ENCODE results near the gene CAV3.
"Not testable (repeated sequence)": the region's sequence is repeated elsewhere in the genome, so short reads cannot be mapped to it uniquely, and the experiment has no call there.

The CAV3 gene

DNA sequence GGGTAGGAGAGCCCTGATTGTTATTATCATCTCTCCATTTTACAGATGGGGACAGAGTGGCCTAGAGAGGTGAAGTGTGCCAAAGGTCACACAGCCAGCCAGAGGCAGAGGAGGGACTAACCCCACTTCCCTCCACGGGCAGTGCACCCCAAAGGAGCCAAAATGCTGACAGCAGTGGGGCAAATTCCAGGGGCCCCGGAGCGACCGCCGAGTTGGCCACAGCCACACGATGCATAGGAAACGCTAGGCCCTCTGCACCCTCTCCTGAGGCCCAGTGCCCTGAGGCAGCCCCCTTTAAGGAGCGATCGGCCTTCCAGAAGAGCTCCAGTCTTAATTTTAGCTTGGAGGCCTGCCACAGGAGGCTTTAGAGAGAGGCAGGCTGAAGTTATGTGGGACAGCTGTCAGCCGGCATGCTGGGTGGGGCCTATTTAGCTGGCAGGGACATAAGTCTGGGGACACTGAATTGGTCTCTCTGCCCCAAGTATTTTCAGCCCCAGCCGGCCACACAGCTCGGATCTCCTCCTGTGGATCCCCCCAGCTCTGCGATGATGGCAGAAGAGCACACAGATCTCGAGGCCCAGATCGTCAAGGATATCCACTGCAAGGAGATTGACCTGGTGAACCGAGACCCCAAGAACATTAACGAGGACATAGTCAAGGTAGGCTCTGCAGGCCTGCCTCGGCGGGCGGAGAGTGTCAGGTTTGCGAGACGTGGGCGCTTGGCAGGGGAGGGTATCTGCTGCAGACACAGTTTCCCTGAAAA lies at the start of gene CAV3:
Gene CAV3, plus strand, starts transcription at position 471 of the 763 bp plus-strand sequence. Its CDS starts 75 bp downstream, at position 546.
- no peak for ATAC-seq
- Mint-ChIP-seq H3K36me3 (no peaks in the 10 kb centered on the region), H3K27me3 (peaks cover 55% of the 10 kb centered on the region), H3K9me3 (no peaks in the 10 kb centered on the region), H3K27ac (no peak within 1 kb of the TSS), H3K4me3 (no peak within 1 kb of the TSS), H3K4me1 (no peaks in the 10 kb centered on the region)

DNA sequence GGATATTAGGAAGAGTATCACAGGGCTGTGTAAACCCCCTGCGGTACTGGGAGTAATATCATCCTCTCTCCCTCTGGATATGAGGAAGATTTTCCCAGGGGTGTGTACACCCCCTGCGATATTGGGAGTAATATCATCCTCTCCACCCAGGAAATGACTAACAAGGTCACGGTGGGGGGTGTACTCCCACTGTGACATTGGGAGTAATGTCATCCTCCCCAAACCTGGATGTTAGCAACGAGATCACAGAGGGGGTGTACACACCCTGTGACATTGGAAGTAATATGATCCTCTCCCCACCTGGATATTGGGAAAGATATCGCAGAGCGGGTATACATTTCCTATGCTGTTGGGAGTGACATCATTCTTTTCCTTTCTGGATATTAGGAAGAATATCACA lies 48.6 kb upstream of the CAV3 start:
- H3K27ac Mint-ChIP-seq, H3K9me3 Mint-ChIP-seq, H3K4me1 Mint-ChIP-seq, ATAC-seq, H3K4me3 Mint-ChIP-seq, H3K36me3 Mint-ChIP-seq: not testable (repeated sequence)
- peaks cover 32% of the 10 kb centered on the region for H3K27me3 Mint-ChIP-seq

GRCh38 chr3:8691295-8691694 lies 42.3 kb upstream of the CAV3 start:
- H3K9me3 Mint-ChIP-seq, H3K4me1 Mint-ChIP-seq, H3K4me3 Mint-ChIP-seq, ATAC-seq, H3K36me3 Mint-ChIP-seq, H3K27ac Mint-ChIP-seq: not testable (repeated sequence)
- peaks cover 35% of the 10 kb centered on the region for H3K27me3 Mint-ChIP-seq

- no peaks in the 10 kb centered on the region for H3K36me3 Mint-ChIP-seq
- ATAC-seq, result no peak
- H3K4me1 Mint-ChIP-seq, result no peaks in the 10 kb centered on the region
- peaks cover 9% of the 10 kb centered on the region for H3K9me3 Mint-ChIP-seq
- H3K27ac Mint-ChIP-seq, result no peak overlapping the region
- H3K27me3 Mint-ChIP-seq, result no peaks in the 10 kb centered on the region
- H3K4me3 Mint-ChIP-seq, result no peak overlapping the region
These were observed 31.0 kb upstream of the CAV3 start for GRCh38 chr3:8702560-8702959.

DNA sequence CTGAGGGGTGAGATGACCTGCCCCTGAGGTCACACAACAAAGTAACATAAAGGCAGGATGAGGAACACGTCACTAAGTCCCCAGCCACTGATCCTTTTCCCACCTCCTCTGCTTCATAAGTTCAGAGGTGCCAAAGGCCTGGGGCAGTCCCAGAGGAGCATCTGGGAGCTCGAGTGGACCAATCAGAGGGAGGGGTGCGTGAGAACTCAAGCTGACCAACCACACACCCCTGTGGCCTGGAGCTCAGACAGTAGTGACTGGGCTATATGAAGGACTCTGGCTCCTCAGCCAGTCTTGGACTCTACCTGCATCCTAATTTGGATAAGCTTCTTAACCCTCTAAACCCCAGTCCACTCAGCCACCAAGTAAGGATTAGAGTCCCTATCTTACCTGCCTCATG lies 28.0 kb upstream of the CAV3 start:
- Mint-ChIP-seq H3K27ac (no peak overlapping the region), H3K36me3 (no peaks in the 10 kb centered on the region), H3K4me3 (no peak overlapping the region), H3K27me3 (peaks cover 16% of the 10 kb centered on the region), H3K4me1 (no peaks in the 10 kb centered on the region), H3K9me3 (peaks cover 9% of the 10 kb centered on the region)
- ATAC-seq, result no peak

DNA sequence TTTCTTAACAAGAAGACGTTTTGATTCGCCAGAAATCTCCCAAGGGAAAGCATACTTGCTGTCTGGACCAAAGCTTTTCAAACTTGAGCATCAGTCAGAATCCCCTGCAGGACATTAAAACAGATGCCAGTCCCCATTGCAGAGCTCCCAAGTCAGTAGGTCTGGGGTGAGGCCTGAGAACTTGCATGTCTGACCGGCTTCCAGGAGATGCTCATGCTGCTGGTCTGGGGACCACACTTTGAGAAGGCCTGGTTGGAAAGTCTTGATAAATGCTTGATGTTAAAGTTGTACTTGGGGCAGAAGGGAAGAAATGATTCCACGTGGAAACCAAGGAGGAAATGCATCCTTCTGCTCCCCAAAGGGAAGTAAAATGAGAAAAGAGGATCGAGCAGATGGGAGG lies 24.3 kb upstream of the CAV3 start:
- no peak overlapping the region for H3K4me3 Mint-ChIP-seq
- ATAC-seq, result no peak
- H3K27me3 Mint-ChIP-seq, result peaks cover 30% of the 10 kb centered on the region
- H3K4me1 Mint-ChIP-seq, result no peaks in the 10 kb centered on the region
- no peaks in the 10 kb centered on the region for H3K36me3 Mint-ChIP-seq
- H3K27ac Mint-ChIP-seq, result no peak overlapping the region
- H3K9me3 Mint-ChIP-seq, result peaks cover 9% of the 10 kb centered on the region

DNA sequence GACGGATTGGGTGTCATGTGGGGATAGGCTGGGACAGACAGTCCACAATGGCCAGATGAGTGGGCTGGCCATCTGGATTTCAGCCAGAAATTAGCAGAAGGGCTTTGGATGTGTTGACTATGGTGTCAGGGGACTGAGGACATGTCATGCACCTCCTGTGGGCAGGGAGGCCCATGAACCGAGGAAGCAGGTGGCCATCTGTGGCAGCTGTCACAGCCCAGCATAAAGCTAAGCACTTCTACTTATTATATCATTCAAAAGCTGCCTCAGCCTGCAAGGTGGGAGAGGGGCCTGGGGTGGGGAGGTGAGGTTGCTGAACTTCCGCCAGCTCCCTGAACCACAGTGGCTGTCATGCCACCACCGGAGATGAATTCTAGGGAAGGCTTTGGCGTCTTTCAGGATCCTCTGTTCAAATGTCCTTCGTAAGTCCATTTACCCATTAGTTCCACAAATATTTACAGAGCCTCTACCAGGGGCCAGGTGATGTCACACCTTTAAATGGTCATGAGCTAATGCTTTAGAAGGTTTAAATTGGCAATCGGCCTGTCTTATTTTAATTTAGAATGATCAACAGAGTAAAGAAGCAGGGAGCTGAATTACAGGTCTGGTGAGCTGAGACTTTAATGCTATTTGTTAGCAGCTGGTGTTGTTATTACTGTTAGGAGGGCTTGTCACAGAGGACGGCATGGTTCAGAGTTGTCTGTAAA lies 23.6 kb upstream of the CAV3 start:
- Mint-ChIP-seq H3K9me3 (peaks cover 6% of the 10 kb centered on the region), H3K36me3 (no peaks in the 10 kb centered on the region), H3K4me1 (no peaks in the 10 kb centered on the region), H3K4me3 (no peak overlapping the region), H3K27ac (no peak overlapping the region), H3K27me3 (peaks cover 30% of the 10 kb centered on the region)
- ATAC-seq, result no peak

- Mint-ChIP-seq H3K27me3 (peaks cover 43% of the 10 kb centered on the region), H3K36me3 (no peaks in the 10 kb centered on the region), H3K4me1 (no peaks in the 10 kb centered on the region), H3K9me3 (no peaks in the 10 kb centered on the region), H3K4me3 (no peak overlapping the region), H3K27ac (no peak overlapping the region)
- ATAC-seq, result no peak
These were observed 21.3 kb upstream of the CAV3 start for GRCh38 chr3:8712045-8712907.

DNA sequence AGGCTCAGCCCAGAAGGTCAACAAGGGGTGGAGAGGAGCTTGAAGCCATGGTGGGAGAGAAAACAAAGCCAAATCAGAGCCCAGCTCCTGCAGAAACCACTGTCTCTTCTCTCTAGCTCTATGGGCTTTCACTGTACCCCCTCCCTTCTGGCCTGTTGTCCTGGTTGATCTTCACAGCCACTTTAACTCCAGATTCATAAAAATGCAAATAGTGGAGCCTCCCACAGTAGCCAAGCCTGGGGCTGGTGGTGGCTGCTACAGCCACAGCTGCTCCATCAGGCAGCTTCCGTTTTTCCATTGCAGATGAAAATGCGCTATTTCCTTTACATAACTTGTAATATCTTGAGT lies 20.7 kb upstream of the CAV3 start:
- ATAC-seq, result no peak
- Mint-ChIP-seq H3K4me1 (no peaks in the 10 kb centered on the region), H3K4me3 (no peak overlapping the region), H3K27ac (no peak overlapping the region), H3K27me3 (peaks cover 43% of the 10 kb centered on the region), H3K9me3 (no peaks in the 10 kb centered on the region), H3K36me3 (no peaks in the 10 kb centered on the region)

GRCh38 chr3:8713901-8714759 lies 19.5 kb upstream of the CAV3 start:
- H3K4me3 Mint-ChIP-seq, result no peak overlapping the region
- no peaks in the 10 kb centered on the region for H3K9me3 Mint-ChIP-seq
- no peaks in the 10 kb centered on the region for H3K4me1 Mint-ChIP-seq
- no peaks in the 10 kb centered on the region for H3K36me3 Mint-ChIP-seq
- ATAC-seq, result no peak
- H3K27me3 Mint-ChIP-seq, result peaks cover 34% of the 10 kb centered on the region
- H3K27ac Mint-ChIP-seq, result no peak overlapping the region

- H3K36me3 Mint-ChIP-seq, H3K4me3 Mint-ChIP-seq, H3K27ac Mint-ChIP-seq, ATAC-seq, H3K4me1 Mint-ChIP-seq, H3K9me3 Mint-ChIP-seq: not testable (repeated sequence)
- H3K27me3 Mint-ChIP-seq, result peaks cover 27% of the 10 kb centered on the region
These were observed 17.8 kb upstream of the CAV3 start for GRCh38 chr3:8715757-8716156.

- no peaks in the 10 kb centered on the region for H3K36me3 Mint-ChIP-seq
- H3K4me3 Mint-ChIP-seq, result no peak overlapping the region
These were observed 10.8 kb upstream of the CAV3 start for GRCh38 chr3:8722808-8723207.

GRCh38 chr3:8723612-8724011 lies 10.0 kb upstream of the CAV3 start:
- Mint-ChIP-seq H3K27ac (no peak overlapping the region), H3K27me3 (no peaks in the 10 kb centered on the region), H3K9me3 (peaks cover 11% of the 10 kb centered on the region), H3K36me3 (no peaks in the 10 kb centered on the region), H3K4me1 (no peaks in the 10 kb centered on the region), H3K4me3 (no peak overlapping the region)
- ATAC-seq, result no peak

More at GRCh38 chr3:8722808-8723207, 10.8 kb upstream of the CAV3 start:
- no peak overlapping the region for H3K27ac Mint-ChIP-seq
- H3K4me1 Mint-ChIP-seq, result no peaks in the 10 kb centered on the region
- ATAC-seq, result no peak
- peaks cover 11% of the 10 kb centered on the region for H3K9me3 Mint-ChIP-seq
- no peaks in the 10 kb centered on the region for H3K27me3 Mint-ChIP-seq

DNA sequence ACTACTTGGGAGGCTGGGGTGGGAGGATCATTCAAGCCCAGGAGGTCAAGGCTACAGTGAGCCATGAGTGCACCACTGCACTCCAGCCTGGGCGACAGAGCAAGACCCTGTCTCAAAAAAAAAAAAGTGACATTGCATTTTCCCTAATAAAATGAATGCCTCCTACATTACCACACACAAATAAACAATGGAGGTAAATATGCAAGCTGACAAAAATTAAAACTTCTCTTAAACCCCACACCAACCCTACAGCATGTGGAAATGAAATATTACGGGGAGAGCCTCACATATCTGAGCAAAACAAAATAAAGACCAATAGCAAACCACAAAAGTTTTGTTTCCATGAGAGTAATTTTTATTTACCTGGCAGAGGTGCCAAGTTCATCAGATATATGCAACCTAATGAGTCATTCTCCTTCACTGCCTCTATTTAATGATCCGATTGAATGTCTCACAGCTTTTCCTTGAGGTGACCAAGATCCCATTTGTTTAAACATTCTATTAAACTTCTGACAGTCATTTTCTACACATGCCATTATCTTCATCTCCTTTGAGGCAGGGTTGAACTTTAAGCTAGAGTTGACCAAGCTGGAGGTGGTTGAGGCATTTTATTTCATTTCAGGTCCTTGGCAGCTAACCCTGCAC lies 9.4 kb upstream of the CAV3 start:
- no peak overlapping the region for H3K4me3 Mint-ChIP-seq
- no peak for ATAC-seq
- H3K27me3 Mint-ChIP-seq, result no peaks in the 10 kb centered on the region
- no peaks in the 10 kb centered on the region for H3K36me3 Mint-ChIP-seq
- peaks cover 11% of the 10 kb centered on the region for H3K9me3 Mint-ChIP-seq
- no peaks in the 10 kb centered on the region for H3K4me1 Mint-ChIP-seq
- no peak overlapping the region for H3K27ac Mint-ChIP-seq

Measured in stimulated activated memory B cell treated with anti-CD40 and anti-IgM and Interleukin-4, amounts not matched to agents 10 μg/mL and 1 μg/mL and 100 μg/mL, for 72 hours (primary cell).